HG02970 (cell line): ENCODE data around the gene KRI1.
"Not testable (repeated sequence)": the region's sequence is repeated elsewhere in the genome, so short reads cannot be mapped to it uniquely, and the experiment has no call there.

Source experiments
- ATAC-seq: cut with Tn5 transposase; IDR thresholded peaks from one replicate; pipeline ENCODE4 v1.9.1; 2021; ENCODE audit warnings: mild to moderate bottlenecking, moderate library complexity, moderate number of reproducible peaks; ENCODE audit not compliant: unreplicated experiment, low FRiP score

KRI1 gene

GRCh38 chr19:10551698-10552301, 14.0 kb downstream of the KRI1 start:
- ATAC-seq = no peak

DNA sequence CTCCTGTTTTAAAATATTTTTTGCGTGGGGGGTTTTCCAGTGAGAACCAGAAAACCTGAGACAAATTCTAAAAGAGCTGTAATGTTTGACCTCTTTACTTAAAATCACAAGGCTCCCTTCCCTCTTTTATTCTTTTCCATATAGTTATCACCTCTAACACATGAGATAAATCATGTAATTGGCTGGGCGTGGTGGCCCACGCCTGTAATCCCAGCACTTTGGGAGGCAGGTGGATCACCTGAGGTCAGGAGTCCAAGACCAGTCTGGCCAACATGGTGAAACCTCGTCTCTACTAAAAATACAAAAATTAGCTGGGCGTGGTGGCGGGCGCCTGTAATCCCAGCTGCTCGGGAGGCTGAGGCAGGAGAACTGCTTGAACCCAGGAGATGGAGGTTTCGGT, 14.8 kb downstream of the KRI1 start:
- ATAC-seq = not testable (repeated sequence)

GRCh38 chr19:10550336-10550735, 15.5 kb downstream of the KRI1 start:
- no peak for ATAC-seq

DNA sequence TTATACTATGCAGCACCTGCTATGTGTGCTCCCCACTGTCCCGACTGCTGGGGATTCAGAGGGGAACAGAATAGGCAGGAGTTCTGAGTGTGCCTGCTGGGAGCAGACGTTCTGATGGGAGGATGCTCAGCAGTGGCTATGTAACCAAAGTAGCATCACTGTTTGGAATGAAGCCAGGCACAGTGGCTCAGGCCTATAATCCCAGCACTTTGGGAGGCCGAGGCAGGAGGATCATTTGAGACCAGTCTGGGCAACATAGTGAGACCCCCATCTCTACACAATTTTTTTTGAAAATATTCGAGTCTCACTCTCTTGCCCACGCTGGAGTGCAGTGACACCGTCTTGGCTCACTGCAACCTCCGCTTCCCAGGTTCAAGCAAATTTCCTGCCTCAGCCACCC, 16.1 kb downstream of the KRI1 start:
- no peak for ATAC-seq

GRCh38 chr19:10548746-10549276, 17.0 kb downstream of the KRI1 start:
- ATAC-seq = no peak

GRCh38 chr19:10546817-10547216, 19.0 kb downstream of the KRI1 start:
- ATAC-seq = no peak

- ATAC-seq = no peak
These were observed 21.0 kb downstream of the KRI1 start for GRCh38 chr19:10544753-10545251.

- no peak for ATAC-seq
These were observed 21.5 kb downstream of the KRI1 start for GRCh38 chr19:10544242-10544752.

DNA sequence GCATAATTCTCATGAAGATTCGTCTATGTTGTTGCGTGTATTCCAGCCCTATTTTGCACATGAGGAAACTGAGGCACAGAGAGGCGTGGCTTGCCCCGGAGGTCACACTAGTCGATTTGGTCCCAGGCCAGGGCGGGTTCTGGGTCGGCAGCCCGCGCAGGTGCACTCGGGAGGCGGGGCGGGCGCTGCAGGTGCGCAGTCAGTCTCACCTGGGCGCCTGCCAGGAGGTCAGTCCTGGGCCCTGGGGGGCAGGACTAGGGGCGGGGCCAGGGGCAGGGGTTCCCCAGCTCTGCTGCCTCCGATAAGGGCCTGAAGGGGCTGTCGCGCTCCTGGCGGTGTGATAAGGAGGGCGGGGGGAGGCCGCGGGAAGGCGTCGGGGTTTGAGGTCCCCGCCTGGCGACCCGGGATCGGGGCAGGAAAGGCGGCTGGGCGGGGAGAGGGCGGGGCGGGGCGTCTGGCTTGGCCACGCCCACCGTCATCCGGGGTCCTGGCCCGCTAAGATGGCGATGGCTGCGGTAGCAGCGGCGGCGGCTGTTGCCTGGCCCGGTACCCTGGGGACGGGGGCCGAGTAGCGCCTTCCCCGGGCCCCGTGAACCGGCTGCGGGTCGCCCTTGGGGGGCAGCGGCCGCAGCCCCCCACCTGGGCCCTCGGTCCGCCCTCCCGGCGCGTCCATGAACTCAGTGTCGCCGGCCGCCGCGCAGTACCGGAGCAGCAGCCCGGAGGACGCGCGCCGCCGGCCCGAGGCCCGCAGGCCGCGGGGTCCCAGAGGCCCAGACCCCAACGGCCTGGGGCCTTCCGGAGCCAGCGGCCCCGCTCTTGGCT, 22.2 kb downstream of the KRI1 start, which contains the start of gene ATG4D:
Gene ATG4D (plus strand): TSS at position 485 of the 822 bp plus-strand sequence. CDS start 187 bp downstream, at position 672.
- ATAC-seq = peak; percentile 66

DNA sequence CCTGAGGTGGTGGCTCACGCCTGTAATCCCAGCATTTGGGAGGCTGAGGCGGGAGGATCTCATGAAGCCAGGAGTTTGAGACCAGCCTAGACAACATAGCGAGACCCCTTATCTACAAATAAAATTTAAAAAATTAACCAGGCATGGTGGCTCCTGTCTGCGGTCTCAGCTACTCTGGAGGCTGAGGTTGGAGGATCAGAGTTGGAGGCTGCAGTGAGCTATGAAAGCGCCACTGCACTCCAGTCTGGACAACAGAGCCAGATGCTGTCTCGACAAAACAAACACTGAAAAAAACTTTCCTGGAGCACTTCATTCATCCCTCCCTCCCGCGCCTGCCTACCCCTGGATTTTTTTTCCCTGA, 22.8 kb downstream of the KRI1 start:
- no peak for ATAC-seq

- ATAC-seq = not testable (repeated sequence)
These were observed 26.8 kb downstream of the KRI1 start for GRCh38 chr19:10539016-10539415.

DNA sequence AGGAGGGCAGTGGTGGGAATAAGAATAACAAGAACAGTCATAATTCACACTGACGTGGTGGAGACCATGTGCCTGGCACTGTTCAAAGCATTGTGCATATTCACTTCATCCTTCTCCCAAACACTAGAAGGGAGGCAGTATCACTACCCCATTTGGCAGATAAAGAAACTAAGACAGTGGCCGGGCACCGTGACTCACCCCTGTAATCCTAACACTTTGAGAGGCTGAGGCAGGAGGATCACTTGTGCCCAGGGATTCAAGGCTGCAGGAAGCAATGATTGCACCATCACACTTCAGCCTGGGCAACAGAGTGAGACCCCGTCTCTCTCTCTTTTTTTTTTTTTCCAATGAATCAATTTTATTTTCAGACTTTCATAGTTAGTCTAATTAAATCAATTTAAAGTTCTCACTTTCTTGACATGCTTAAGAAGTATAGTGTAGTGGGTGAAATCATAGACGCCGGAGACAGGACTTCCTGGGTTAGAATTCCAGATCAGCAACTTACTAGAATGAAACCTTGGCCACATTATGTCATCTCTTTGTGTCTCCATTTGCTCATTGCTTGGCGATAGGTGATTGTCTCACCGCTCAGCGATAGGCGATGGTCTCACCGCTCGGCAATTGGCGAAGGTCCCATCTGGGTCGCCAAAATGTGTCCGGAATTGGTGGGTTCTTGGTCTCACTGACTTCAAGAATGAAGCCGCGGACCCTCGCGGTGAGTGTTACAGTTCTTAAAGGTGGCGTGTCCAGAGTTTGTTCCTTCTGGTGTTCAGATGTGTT, 27.4 kb downstream of the KRI1 start:
- ATAC-seq = no peak

- ATAC-seq = no peak
These were observed 28.1 kb downstream of the KRI1 start for GRCh38 chr19:10537668-10538067.

GRCh38 chr19:10535613-10536012, 30.2 kb downstream of the KRI1 start:
- ATAC-seq = no peak

- ATAC-seq = no peak
These were observed 32.0 kb downstream of the KRI1 start for GRCh38 chr19:10533646-10534386.

DNA sequence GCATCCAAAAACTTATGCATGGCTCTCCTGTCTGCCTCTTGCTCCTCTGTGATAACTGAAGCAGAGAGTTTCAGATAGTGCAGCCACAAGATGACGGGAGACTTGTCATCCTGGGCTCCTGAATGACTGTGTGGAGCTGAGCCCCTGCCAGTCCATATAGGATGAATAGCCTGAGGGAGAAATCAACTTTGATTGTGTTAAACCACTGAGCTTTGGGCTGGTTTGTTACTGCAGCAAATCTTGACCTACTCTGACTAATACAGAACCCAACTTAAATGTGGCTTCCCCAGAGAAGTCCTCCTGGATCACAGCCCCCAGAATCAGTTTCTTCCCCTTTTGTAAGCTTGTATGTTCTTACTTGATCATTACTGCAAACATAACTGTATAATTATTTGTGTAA, 33.4 kb downstream of the KRI1 start:
- no peak for ATAC-seq

GRCh38 chr19:10526887-10527286, 38.9 kb downstream of the KRI1 start:
- not testable (repeated sequence) for ATAC-seq

- no peak for ATAC-seq
These were observed 40.2 kb downstream of the KRI1 start for GRCh38 chr19:10525636-10526035.

GRCh38 chr19:10523135-10523636, 42.6 kb downstream of the KRI1 start:
- no peak for ATAC-seq
